Measurements from ENCODE around the gene LTO1. TPM values are rescaled to one million over a fixed set of nuclear protein-coding genes. Genes with fewer than 3 reads are reported as not detected.

LTO1 gene
- total RNA-seq, 4 donors from 2014 or later = 12.2 to 18.6 (median 14.1) TPM

DNA sequence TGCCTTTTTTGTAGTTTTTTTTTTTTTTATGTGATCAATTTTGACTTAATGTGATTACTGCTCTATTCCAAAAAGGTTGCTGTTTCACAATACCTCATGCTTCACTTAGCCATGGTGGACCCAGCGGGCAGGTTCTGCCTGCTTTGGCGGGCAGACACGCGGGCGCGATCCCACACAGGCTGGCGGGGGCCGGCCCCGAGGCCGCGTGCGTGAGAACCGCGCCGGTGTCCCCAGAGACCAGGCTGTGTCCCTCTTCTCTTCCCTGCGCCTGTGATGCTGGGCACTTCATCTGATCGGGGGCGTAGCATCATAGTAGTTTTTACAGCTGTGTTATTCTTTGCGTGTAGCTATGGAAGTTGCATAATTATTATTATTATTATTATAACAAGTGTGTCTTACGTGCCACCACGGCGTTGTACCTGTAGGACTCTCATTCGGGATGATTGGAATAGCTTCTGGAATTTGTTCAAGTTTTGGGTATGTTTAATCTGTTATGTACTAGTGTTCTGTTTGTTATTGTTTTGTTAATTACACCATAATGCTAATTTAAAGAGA, 21.7 kb downstream of the LTO1 start:
- Histone ChIP-seq H3K9me3 (no peaks in the 10 kb centered on the region), H3K36me3 (peaks cover 19 to 63% (median 58%) of the 10 kb centered on the region in 4 donors), H3K27me3 (no peaks in the 10 kb centered on the region), H3K27ac (replicated peaks in 1 of 4) (no peak overlapping the region), H3K4me3 (no peak overlapping the region), H3K4me1 (peaks cover 0 to 6% (median 2%) of the 10 kb centered on the region in 4 donors)
- 87% methylated on average over 23 of the region's 23 CpGs for WGBS
- intact Hi-C loops (cut with DNase I) = no loop called here
- no peak for DNase-seq (ENCODE audit: extremely low spot score)
- TF ChIP-seq POLR2A (IDR thresholded peaks at IDR 0.05; ENCODE audit: low read depth) (no peak), EP300 (IDR thresholded peaks at IDR 0.05) (no peak), POLR2AphosphoS5 (IDR thresholded peaks at IDR 0.05) (no peak)
- TF ChIP-seq, protein P1, sequence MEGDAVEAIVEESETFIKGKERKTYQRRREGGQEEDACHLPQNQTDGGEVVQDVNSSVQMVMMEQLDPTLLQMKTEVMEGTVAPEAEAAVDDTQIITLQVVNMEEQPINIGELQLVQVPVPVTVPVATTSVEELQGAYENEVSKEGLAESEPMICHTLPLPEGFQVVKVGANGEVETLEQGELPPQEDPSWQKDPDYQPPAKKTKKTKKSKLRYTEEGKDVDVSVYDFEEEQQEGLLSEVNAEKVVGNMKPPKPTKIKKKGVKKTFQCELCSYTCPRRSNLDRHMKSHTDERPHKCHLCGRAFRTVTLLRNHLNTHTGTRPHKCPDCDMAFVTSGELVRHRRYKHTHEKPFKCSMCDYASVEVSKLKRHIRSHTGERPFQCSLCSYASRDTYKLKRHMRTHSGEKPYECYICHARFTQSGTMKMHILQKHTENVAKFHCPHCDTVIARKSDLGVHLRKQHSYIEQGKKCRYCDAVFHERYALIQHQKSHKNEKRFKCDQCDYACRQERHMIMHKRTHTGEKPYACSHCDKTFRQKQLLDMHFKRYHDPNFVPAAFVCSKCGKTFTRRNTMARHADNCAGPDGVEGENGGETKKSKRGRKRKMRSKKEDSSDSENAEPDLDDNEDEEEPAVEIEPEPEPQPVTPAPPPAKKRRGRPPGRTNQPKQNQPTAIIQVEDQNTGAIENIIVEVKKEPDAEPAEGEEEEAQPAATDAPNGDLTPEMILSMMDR (IDR thresholded peaks at IDR 0.05) = no peak

DNA sequence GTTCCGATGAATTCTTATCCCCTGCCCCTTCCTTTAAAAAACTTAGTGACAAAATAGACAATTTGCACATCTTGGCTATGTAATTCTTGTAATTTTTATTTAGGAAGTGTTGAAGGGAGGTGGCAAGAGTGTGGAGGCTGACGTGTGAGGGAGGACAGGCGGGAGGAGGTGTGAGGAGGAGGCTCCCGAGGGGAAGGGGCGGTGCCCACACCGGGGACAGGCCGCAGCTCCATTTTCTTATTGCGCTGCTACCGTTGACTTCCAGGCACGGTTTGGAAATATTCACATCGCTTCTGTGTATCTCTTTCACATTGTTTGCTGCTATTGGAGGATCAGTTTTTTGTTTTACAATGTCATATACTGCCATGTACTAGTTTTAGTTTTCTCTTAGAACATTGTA, 22.2 kb downstream of the LTO1 start:
- no peak for TF ChIP-seq EP300 (IDR thresholded peaks at IDR 0.05)
- TF ChIP-seq POLR2A (IDR thresholded peaks at IDR 0.05; ENCODE audit: low read depth) = no peak
- TF ChIP-seq POLR2AphosphoS5 (IDR thresholded peaks at IDR 0.05) = no peak
- TF ChIP-seq, protein P1 (IDR thresholded peaks at IDR 0.05) = no peak
- Histone ChIP-seq H3K4me1 (peaks cover 0 to 4% (median 1%) of the 10 kb centered on the region in 4 donors), H3K27ac (replicated peaks in 1 of 4) (no peak overlapping the region), H3K9me3 (no peaks in the 10 kb centered on the region), H3K4me3 (no peak overlapping the region), H3K27me3 (no peaks in the 10 kb centered on the region), H3K36me3 (peaks cover 19 to 67% (median 62%) of the 10 kb centered on the region in 4 donors)
- intact Hi-C loops (cut with DNase I) = no loop called here
- DNase-seq (ENCODE audit: extremely low spot score) = no peak
- WGBS = 82% methylated on average over 11 of the region's 11 CpGs

DNA sequence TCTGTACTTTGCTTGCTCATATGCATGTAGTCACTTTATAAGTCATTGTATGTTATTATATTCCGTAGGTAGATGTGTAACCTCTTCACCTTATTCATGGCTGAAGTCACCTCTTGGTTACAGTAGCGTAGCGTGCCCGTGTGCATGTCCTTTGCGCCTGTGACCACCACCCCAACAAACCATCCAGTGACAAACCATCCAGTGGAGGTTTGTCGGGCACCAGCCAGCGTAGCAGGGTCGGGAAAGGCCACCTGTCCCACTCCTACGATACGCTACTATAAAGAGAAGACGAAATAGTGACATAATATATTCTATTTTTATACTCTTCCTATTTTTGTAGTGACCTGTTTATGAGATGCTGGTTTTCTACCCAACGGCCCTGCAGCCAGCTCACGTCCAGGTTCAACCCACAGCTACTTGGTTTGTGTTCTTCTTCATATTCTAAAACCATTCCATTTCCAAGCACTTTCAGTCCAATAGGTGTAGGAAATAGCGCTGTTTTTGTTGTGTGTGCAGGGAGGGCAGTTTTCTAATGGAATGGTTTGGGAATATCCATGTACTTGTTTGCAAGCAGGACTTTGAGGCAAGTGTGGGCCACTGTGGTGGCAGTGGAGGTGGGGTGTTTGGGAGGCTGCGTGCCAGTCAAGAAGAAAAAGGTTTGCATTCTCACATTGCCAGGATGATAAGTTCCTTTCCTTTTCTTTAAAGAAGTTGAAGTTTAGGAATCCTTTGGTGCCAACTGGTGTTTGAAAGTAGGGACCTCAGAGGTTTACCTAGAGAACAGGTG, 23.1 kb downstream of the LTO1 start:
- TF ChIP-seq, protein P1 (IDR thresholded peaks at IDR 0.05) = no peak
- no peak for TF ChIP-seq POLR2AphosphoS5 (IDR thresholded peaks at IDR 0.05)
- no peaks in the 10 kb centered on the region for H3K9me3 ChIP-seq
- no peak overlapping the region for H3K4me3 ChIP-seq
- peaks cover 19 to 75% (median 69%) of the 10 kb centered on the region in 4 donors for H3K36me3 ChIP-seq
- no peak overlapping the region for H3K27ac ChIP-seq (replicated peaks in 1 of 4)
- H3K4me1 ChIP-seq = peaks cover 0 to 4% (median 0%) of the 10 kb centered on the region in 4 donors
- no peaks in the 10 kb centered on the region for H3K27me3 ChIP-seq
- DNase-seq (ENCODE audit: extremely low spot score) = no peak
- intact Hi-C loops (cut with DNase I) = no loop called here
- 83% methylated on average over 15 of the region's 15 CpGs for WGBS

DNA sequence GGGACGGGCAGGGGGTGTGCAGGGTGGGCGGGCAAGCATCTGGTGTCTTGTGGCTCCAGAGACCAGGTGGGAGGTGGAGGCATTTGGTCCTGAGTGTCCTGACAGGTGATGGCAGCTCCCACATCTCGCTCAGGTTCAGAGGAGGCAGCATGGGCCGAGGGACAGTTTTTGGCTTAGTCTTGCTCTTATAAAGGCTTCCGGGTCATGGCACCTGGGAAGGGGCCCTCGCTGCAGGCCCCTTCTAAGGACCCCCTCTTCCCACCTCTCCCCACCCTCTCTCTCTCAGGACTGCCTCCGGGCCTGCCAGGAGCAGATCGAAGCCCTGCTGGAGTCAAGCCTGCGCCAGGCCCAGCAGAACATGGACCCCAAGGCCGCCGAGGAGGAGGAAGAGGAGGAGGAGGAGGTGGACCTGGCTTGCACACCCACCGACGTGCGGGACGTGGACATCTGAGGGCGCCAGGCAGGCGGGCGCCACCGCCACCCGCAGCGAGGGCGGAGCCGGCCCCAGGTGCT, 24.3 kb downstream of the LTO1 start:
- TF ChIP-seq POLR2AphosphoS5 (IDR thresholded peaks at IDR 0.05) (no peak), EP300 (IDR thresholded peaks at IDR 0.05) (no peak), POLR2A (IDR thresholded peaks at IDR 0.05; ENCODE audit: low read depth) (no peak)
- TF ChIP-seq, protein P1 (IDR thresholded peaks at IDR 0.05) = no peak
- no peak for DNase-seq (ENCODE audit: extremely low spot score)
- Histone ChIP-seq H3K27ac (replicated peaks in 1 of 4) (no peak overlapping the region), H3K4me1 (peaks cover 0 to 11% (median 10%) of the 10 kb centered on the region in 4 donors), H3K27me3 (no peaks in the 10 kb centered on the region), H3K4me3 (no peak overlapping the region), H3K36me3 (peaks cover 19 to 83% (median 72%) of the 10 kb centered on the region in 4 donors), H3K9me3 (no peaks in the 10 kb centered on the region)
- intact Hi-C loops (cut with DNase I) = no loop called here
- 87% methylated on average over 21 of the region's 23 CpGs for WGBS
